ENCODE results near the gene DCDC1.

DCDC1 gene

DNA sequence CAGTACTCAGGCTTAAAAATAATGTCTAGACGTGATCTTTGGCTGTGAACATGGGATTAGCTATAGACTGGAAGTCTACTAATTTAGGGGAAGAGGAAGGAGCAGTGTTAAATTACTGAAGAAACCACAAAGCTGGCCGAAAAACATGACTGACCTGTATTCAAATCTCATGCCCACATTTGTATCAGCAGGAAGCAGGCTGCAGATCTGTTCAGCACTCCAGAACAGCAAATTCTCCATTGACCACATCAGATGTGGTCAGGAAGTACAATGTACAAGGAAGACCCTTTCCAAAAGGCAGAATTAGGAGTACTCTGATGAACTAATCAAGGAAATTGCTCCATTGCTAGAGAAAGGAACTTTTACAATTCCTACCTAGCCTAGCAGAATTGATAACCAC, 31.7 kb downstream of the DCDC1 start:
- Histone ChIP-seq H3K36me3 (ENCODE audit: low read depth) (no peaks in the 10 kb centered on the region), H3K4me3 (ENCODE audit: severe bottlenecking) (no peak overlapping the region), H3K4me1 (ENCODE audit: insufficient read depth, poor library complexity, severe bottlenecking) (no peaks in the 10 kb centered on the region), H3K9me3 (ENCODE audit: severe bottlenecking) (no peaks in the 10 kb centered on the region), H3K27ac (ENCODE audit: poor library complexity, severe bottlenecking) (no peak overlapping the region), H3K27me3 (ENCODE audit: insufficient read depth, poor library complexity, severe bottlenecking) (no peaks in the 10 kb centered on the region)
- DNase-seq (ENCODE audit: low spot score) (no peak), ATAC-seq (ENCODE audit: low read depth) (no peak)
- no peak for TF ChIP-seq CTCF (IDR thresholded peaks at IDR 0.05; ENCODE audit: poor library complexity, severe bottlenecking)

GRCh38 chr11:31328697-31329096, 40.8 kb downstream of the DCDC1 start:
- DNase-seq (ENCODE audit: low spot score) (no peak), ATAC-seq (ENCODE audit: low read depth) (no peak)
- no peaks in the 10 kb centered on the region for H3K36me3 ChIP-seq (ENCODE audit: low read depth)
- no peak overlapping the region for H3K4me3 ChIP-seq (ENCODE audit: severe bottlenecking)
- no peak for TF ChIP-seq CTCF (IDR thresholded peaks at IDR 0.05; ENCODE audit: poor library complexity, severe bottlenecking)
- H3K27me3 ChIP-seq (ENCODE audit: insufficient read depth, poor library complexity, severe bottlenecking): no peaks in the 10 kb centered on the region
- no peak overlapping the region for H3K27ac ChIP-seq (ENCODE audit: poor library complexity, severe bottlenecking)
- H3K9me3 ChIP-seq (ENCODE audit: severe bottlenecking): no peaks in the 10 kb centered on the region
- no peaks in the 10 kb centered on the region for H3K4me1 ChIP-seq (ENCODE audit: insufficient read depth, poor library complexity, severe bottlenecking)

DNA sequence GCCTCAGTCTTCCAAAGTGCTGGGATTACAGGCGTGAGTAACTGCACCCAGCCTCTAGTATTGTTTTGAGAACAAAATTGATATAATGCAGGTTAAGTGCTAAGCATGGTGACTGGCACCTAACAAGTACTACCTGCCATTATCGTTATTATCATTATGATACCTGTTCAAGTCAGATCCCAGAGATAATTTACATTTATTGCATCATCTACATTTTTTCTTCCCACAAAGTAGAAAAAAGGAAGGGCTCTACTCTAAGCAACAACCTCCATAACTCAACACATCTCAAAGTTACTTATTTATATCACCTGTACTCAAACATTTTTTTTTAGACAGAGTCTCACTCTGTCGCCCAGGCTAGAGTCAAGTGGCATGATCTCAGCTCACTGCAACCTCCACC, 42.1 kb downstream of the DCDC1 start:
- no peaks in the 10 kb centered on the region for H3K4me1 ChIP-seq (ENCODE audit: insufficient read depth, poor library complexity, severe bottlenecking)
- no peaks in the 10 kb centered on the region for H3K27me3 ChIP-seq (ENCODE audit: insufficient read depth, poor library complexity, severe bottlenecking)
- DNase-seq (ENCODE audit: low spot score) (no peak), ATAC-seq (ENCODE audit: low read depth) (no peak)
- H3K36me3 ChIP-seq (ENCODE audit: low read depth): no peaks in the 10 kb centered on the region
- H3K4me3 ChIP-seq (ENCODE audit: severe bottlenecking): no peak overlapping the region
- TF ChIP-seq CTCF (IDR thresholded peaks at IDR 0.05; ENCODE audit: poor library complexity, severe bottlenecking): no peak
- H3K27ac ChIP-seq (ENCODE audit: poor library complexity, severe bottlenecking): no peak overlapping the region
- H3K9me3 ChIP-seq (ENCODE audit: severe bottlenecking): no peaks in the 10 kb centered on the region

DNA sequence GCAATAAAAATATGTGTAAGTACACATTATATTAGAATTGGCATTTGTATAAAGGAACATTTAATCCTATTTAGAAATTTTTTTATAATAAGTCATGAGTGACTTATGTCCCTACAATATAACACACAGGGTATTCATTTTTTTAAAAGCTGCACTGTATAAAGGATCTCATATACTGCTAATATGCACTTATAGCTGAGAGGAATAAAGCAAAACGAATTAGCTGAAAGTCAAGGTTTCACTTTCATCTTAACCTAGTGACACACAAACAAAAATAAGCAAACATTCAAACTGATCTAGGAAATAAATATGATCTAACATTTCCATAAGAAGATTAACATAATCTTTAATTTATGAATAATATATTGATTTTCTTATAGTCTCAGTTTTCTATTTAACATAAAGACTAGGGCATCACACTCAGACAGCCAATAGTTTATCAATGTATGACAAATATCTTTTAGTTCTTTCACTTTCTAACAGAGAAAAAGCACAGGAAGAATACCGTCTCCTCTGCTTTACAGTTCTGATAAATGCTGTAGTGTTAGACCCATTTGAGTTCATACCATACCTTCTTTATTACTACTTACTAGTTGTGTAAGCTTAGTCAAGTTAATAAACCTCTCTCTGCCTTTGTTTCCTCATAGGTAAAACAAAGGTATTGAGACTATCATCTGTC, 42.9 kb downstream of the DCDC1 start:
- no peak for TF ChIP-seq CTCF (IDR thresholded peaks at IDR 0.05; ENCODE audit: poor library complexity, severe bottlenecking)
- ATAC-seq (ENCODE audit: low read depth) (no peak), DNase-seq (ENCODE audit: low spot score) (no peak)
- Histone ChIP-seq H3K4me3 (ENCODE audit: severe bottlenecking) (no peak overlapping the region), H3K36me3 (ENCODE audit: low read depth) (no peaks in the 10 kb centered on the region), H3K9me3 (ENCODE audit: severe bottlenecking) (no peaks in the 10 kb centered on the region), H3K4me1 (ENCODE audit: insufficient read depth, poor library complexity, severe bottlenecking) (no peaks in the 10 kb centered on the region), H3K27ac (ENCODE audit: poor library complexity, severe bottlenecking) (no peak overlapping the region), H3K27me3 (ENCODE audit: insufficient read depth, poor library complexity, severe bottlenecking) (no peaks in the 10 kb centered on the region)

DNA sequence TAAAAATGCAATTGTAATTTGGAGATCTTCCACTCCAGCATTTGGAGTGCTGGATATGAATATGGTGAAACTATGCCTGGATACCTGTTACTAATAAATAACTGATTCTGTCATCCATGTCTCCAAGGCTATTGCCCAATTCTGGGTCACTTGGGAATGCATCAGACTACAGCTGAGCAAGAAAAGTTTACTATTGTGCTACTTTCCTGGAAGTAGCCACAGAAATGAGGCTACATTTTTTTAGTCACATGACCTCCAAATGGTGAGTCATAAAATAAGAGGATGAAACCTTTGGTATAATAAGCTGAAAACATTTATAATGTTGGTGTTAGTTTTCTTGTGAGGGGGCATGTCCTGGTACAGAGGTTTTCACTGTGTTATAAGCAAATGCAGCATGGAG, 44.4 kb downstream of the DCDC1 start:
- no peak for TF ChIP-seq CTCF (IDR thresholded peaks at IDR 0.05; ENCODE audit: poor library complexity, severe bottlenecking)
- DNase-seq (ENCODE audit: low spot score): no peak
- no peak overlapping the region for H3K4me3 ChIP-seq (ENCODE audit: severe bottlenecking)

More for the DNA sequence above, 44.4 kb downstream of the DCDC1 start:
- H3K36me3 ChIP-seq (ENCODE audit: low read depth): no peaks in the 10 kb centered on the region
- H3K27me3 ChIP-seq (ENCODE audit: insufficient read depth, poor library complexity, severe bottlenecking): no peaks in the 10 kb centered on the region
- ATAC-seq (ENCODE audit: low read depth): peak; percentile 58; the same call in 2 of the 3 replicates
- no peak overlapping the region for H3K27ac ChIP-seq (ENCODE audit: poor library complexity, severe bottlenecking)
- no peaks in the 10 kb centered on the region for H3K9me3 ChIP-seq (ENCODE audit: severe bottlenecking)
- no peaks in the 10 kb centered on the region for H3K4me1 ChIP-seq (ENCODE audit: insufficient read depth, poor library complexity, severe bottlenecking)

All from RWPE2 (cell line).